Uterus (tissue), 2 donors: Measurements from ENCODE around the gene RASD2.

Experiments
- POLR2A ChIP-seq, 2 donors: fragments of 450-650 bp; IDR thresholded peaks; one replicate each; pipeline ENCODE4 v1.6.1; 2016; ENCODE audit warnings: antibody characterized with exemption in 2 of 2, mild to moderate bottlenecking in 1 of 2, moderate library complexity in 1 of 2
- TF ChIP-seq, protein P1 (sequence below), 4 experiments: fragments of 200-600 bp in 2 of 4; fragments of 450-650 bp in 2 of 4; sonication (generic) in 2 of 4; IDR thresholded peaks; one replicate each; pipeline ENCODE4 v1.5.1; 2016 to 2019; ENCODE audit warnings: antibody characterized with exemption in 4 of 4, mild to moderate bottlenecking in 2 of 4, moderate library complexity in 1 of 4

GRCh38 chr22:35589756-35590093, 49.1 kb downstream of the RASD2 start:
- TF ChIP-seq, protein P1, sequence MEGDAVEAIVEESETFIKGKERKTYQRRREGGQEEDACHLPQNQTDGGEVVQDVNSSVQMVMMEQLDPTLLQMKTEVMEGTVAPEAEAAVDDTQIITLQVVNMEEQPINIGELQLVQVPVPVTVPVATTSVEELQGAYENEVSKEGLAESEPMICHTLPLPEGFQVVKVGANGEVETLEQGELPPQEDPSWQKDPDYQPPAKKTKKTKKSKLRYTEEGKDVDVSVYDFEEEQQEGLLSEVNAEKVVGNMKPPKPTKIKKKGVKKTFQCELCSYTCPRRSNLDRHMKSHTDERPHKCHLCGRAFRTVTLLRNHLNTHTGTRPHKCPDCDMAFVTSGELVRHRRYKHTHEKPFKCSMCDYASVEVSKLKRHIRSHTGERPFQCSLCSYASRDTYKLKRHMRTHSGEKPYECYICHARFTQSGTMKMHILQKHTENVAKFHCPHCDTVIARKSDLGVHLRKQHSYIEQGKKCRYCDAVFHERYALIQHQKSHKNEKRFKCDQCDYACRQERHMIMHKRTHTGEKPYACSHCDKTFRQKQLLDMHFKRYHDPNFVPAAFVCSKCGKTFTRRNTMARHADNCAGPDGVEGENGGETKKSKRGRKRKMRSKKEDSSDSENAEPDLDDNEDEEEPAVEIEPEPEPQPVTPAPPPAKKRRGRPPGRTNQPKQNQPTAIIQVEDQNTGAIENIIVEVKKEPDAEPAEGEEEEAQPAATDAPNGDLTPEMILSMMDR (IDR thresholded peaks at IDR 0.05) = no peak
- TF ChIP-seq POLR2A (IDR thresholded peaks at IDR 0.05) = no peak
